ENCODE measurements around the gene CHST6. TPM values are rescaled to one million over a fixed set of nuclear protein-coding genes. Genes with fewer than 3 reads are reported as not detected.
A peak's percentile ranks its signal among the peaks of the same experiment; 100 is the strongest.

CHST6 gene
- total RNA-seq, 1 experiment from 2014 or later, result 0.91 TPM

- TF ChIP-seq CTCF (conservative IDR thresholded peaks at IDR 0.05; ENCODE audit: low read depth, low read length), result no peak
- TF ChIP-seq EZH2 (IDR thresholded peaks at IDR 0.05; ENCODE audit: low read length, unreplicated experiment), result no peak
- no peak for TF ChIP-seq EZH2phosphoT487 (IDR thresholded peaks at IDR 0.05; ENCODE audit: borderline replicate concordance, low read length)
- Histone ChIP-seq H3F3A (ENCODE audit: low read length, unreplicated experiment) (no peaks in the 10 kb centered on the region), H3K9me3 (ENCODE audit: low read length) (no peaks in the 10 kb centered on the region), H3K27ac (ENCODE audit: low read length) (no peak overlapping the region), H2AFZ (ENCODE audit: low read length) (no peak overlapping the region), H4K20me1 (ENCODE audit: low read length) (no peaks in the 10 kb centered on the region), H3K9ac (ENCODE audit: low read length) (no peak overlapping the region), H3K4me3 (ENCODE audit: low read length) (no peak overlapping the region), H3K27me3 (ENCODE audit: low read length) (no peaks in the 10 kb centered on the region), H3K36me3 (ENCODE audit: low read depth, low read length) (no peaks in the 10 kb centered on the region), H3K4me2 (ENCODE audit: low read length) (no peak overlapping the region), H3K9me2 (replicated peaks; ENCODE audit: low read length) (no peaks in the 10 kb centered on the region), H3K79me2 (ENCODE audit: low read length) (no peaks in the 10 kb centered on the region), H3K4me1 (ENCODE audit: insufficient read depth, low read length) (peaks cover 5% of the 10 kb centered on the region; the same call in 1 of the 2 replicates)
- BruUV-seq (replicated peaks), result no TSS peak
- ChIA-PET CTCF (no interaction called here), POLR2A (ENCODE audit: unreplicated experiment) (no interaction called here)
- intact Hi-C loops (cut with micrococcal nuclease), result no loop called here
- no peak for DNase-seq
- no peak for ATAC-seq
Measured at GRCh38 chr16:75494661-75495075, 573 bp downstream of the CHST6 start.

GRCh38 chr16:75494184-75494583 lies 1.1 kb downstream of the CHST6 start:
- no TSS peak for BruUV-seq (replicated peaks)
- TF ChIP-seq EZH2 (IDR thresholded peaks at IDR 0.05; ENCODE audit: low read length, unreplicated experiment) (no peak), CTCF (conservative IDR thresholded peaks at IDR 0.05; ENCODE audit: low read depth, low read length) (no peak)
- Histone ChIP-seq H3K27me3 (ENCODE audit: low read length) (no peaks in the 10 kb centered on the region), H3K4me1 (ENCODE audit: insufficient read depth, low read length) (peaks cover 5% of the 10 kb centered on the region; the same call in 1 of the 2 replicates), H3K9ac (ENCODE audit: low read length) (no peak overlapping the region), H3K9me2 (replicated peaks; ENCODE audit: low read length) (no peaks in the 10 kb centered on the region), H3F3A (ENCODE audit: low read length, unreplicated experiment) (no peaks in the 10 kb centered on the region), H3K9me3 (ENCODE audit: low read length) (no peaks in the 10 kb centered on the region), H3K4me3 (ENCODE audit: low read length) (no peak overlapping the region), H3K36me3 (ENCODE audit: low read depth, low read length) (no peaks in the 10 kb centered on the region), H3K79me2 (ENCODE audit: low read length) (no peaks in the 10 kb centered on the region), H4K20me1 (ENCODE audit: low read length) (no peaks in the 10 kb centered on the region), H3K4me2 (ENCODE audit: low read length) (no peak overlapping the region), H2AFZ (ENCODE audit: low read length) (no peak overlapping the region), H3K27ac (ENCODE audit: low read length) (no peak overlapping the region)
- intact Hi-C loops (cut with micrococcal nuclease), result no loop called here
- CTCF ChIA-PET, result interaction anchor here (0.6 kb wide), 1 partner anchor 315 kb away, joined by 6 read pairs; no protein-coding TSS in a partner anchor
- DNase-seq, result no peak
- no peak for ATAC-seq
- POLR2A ChIA-PET (ENCODE audit: unreplicated experiment), result no interaction called here

- no peak overlapping the region for H3K9ac ChIP-seq (ENCODE audit: low read length)
- H3K9me2 ChIP-seq (replicated peaks; ENCODE audit: low read length), result no peaks in the 10 kb centered on the region
- DNase-seq (peak; percentile 40), ATAC-seq (peak; percentile 83)
- BruUV-seq (replicated peaks), result no TSS peak
- ChIA-PET CTCF (interaction anchor here (0.8 kb wide), 1 partner anchor 25 kb away, joined by 3 read pairs; no protein-coding TSS in a partner anchor), POLR2A (ENCODE audit: unreplicated experiment) (no interaction called here)
- H3K36me3 ChIP-seq (ENCODE audit: low read depth, low read length), result no peaks in the 10 kb centered on the region
- no peak overlapping the region for H3K27ac ChIP-seq (ENCODE audit: low read length)
- H3F3A ChIP-seq (ENCODE audit: low read length, unreplicated experiment), result no peaks in the 10 kb centered on the region
- H3K27me3 ChIP-seq (ENCODE audit: low read length), result no peaks in the 10 kb centered on the region
- no peaks in the 10 kb centered on the region for H3K79me2 ChIP-seq (ENCODE audit: low read length)
- H3K4me2 ChIP-seq (ENCODE audit: low read length), result no peak overlapping the region
- H4K20me1 ChIP-seq (ENCODE audit: low read length), result no peaks in the 10 kb centered on the region
- TF ChIP-seq EZH2phosphoT487 (IDR thresholded peaks at IDR 0.05; ENCODE audit: borderline replicate concordance, low read length) (no peak), CTCF (conservative IDR thresholded peaks at IDR 0.05; ENCODE audit: low read depth, low read length) (peak; percentile 52), EZH2 (IDR thresholded peaks at IDR 0.05; ENCODE audit: low read length, unreplicated experiment) (no peak)
- no peaks in the 10 kb centered on the region for H3K9me3 ChIP-seq (ENCODE audit: low read length)
- intact Hi-C loops (cut with micrococcal nuclease), result no loop called here
- peaks cover 5% of the 10 kb centered on the region; the same call in 1 of the 2 replicates for H3K4me1 ChIP-seq (ENCODE audit: insufficient read depth, low read length)
- H2AFZ ChIP-seq (ENCODE audit: low read length), result no peak overlapping the region
- H3K4me3 ChIP-seq (ENCODE audit: low read length), result no peak overlapping the region
Measured at GRCh38 chr16:75491876-75492275, 3.4 kb downstream of the CHST6 start.
